ENCODE measurements around the gene RIOK3.
"Not testable (repeated sequence)": the region's sequence is repeated elsewhere in the genome, so short reads cannot be mapped to it uniquely, and the experiment has no call there.

Gene RIOK3

GRCh38 chr18:23499291-23499781 lies 46.2 kb downstream of the RIOK3 start:
- DNase-seq = no peak

GRCh38 chr18:23501626-23502025 lies 48.5 kb downstream of the RIOK3 start:
- DNase-seq = no peak

DNA sequence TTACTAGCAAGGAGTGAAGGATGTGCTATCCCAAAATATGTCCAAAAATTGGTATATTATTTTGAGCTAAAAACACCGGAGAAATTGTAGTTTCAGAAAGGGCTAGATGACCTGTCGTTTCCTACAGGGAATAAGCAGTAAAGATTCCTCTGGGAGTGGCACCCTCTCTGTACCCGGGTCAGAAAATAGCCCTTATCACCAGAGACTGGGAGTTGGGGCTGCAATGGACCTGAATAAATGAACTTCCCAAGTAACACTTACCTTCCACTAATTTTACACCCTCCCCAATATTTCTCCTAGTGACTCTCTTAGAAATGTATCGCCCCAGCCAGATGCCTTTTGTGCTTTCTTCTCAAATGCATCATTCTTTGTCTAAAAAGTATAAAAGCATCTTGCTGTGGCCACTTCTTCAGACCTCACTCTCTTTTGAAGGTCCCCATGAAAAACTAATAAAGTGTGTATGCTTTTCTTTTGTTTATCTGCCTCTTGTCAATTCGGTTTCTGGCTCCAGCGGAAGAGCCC lies 49.5 kb downstream of the RIOK3 start:
- peak; percentile 18 for DNase-seq

DNA sequence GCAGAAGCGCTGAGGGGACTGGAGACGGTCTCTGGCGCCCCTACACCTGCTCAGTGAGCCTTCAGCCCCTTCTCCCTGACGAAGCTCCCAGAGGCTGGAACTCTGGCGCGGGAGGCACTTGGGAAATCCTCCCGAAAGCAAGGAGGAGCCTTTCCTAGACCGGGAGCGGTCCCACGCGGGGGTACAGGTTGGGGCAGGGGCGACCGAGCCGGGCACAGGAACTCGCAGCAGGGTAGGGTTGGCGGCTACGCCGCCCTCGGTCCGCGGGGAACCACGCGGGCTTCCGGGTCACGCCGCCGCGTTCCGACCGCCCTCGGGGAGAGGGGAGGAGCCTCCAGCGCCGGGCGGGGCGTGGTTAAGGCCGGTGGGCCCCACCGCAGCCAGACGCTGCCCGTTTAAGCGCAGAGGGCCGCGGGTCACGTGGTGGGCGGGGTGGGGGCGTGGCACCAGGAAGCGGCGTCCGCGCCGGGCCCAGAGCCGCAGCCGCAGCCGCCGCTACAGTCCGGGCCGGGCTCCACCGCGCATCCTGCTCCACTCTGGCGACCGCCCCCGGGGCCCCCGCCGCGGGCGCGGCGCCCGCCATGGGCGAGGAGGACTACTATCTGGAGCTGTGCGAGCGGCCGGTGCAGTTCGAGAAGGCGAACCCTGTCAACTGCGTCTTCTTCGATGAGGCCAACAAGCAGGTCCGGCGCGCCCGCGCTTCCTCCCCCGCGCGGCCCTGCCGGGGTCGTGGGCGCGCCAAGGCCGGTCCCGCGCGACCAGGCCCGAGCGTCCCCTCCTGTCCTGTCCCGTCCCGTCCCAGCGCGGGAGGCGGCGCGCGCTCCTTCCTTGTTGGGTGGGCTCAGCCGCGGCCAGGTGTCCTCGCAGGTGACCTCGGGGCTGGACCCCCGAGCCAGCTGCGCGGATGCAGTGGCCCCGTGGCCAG lies 50.2 kb downstream of the RIOK3 start, which contains the start of gene RMC1:
TSS of gene RMC1 (plus strand) at position 474 of the 925 bp plus-strand sequence. CDS start at position 582, 108 bp downstream.
- peak; percentile 97 for DNase-seq

DNA sequence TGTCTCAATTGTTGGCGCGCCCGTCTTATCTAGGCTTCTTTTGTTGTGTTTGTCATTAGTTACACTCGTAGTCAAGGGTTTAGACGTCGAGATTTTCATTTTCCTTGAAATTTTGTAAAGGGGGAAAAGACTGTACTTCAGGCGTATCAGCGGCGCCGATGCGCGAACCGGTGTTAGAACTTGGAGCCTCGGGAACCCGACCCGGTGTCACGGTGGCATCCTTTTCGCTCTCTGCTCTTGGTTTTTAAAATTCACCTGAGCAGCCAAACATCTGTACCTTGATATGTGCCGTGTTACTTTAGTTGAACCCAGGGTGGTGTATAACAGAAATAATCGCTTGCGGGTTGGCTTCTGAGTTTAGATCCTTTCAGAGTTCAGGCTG lies 50.9 kb downstream of the RIOK3 start:
- peak; percentile 3 for DNase-seq

DNA sequence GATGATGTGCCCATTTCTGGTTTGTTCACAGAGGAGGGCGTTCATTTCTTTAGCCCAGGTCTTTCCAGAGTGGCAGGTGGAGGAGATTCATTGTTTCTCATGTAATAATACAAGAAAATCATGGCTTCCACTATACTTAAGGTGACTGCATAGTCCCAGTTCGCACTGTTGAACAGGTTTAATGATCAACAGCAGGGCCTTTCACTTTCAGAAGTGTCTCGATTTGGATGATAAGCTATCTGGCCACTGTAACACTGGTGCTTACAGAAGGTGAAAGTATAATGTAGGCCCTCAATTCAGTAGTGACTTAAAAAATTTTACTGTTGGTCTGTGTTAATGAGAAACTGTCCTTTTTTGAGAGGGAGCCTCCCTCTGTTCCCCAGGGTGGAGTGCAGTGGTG lies 51.6 kb downstream of the RIOK3 start:
- DNase-seq = no peak

DNA sequence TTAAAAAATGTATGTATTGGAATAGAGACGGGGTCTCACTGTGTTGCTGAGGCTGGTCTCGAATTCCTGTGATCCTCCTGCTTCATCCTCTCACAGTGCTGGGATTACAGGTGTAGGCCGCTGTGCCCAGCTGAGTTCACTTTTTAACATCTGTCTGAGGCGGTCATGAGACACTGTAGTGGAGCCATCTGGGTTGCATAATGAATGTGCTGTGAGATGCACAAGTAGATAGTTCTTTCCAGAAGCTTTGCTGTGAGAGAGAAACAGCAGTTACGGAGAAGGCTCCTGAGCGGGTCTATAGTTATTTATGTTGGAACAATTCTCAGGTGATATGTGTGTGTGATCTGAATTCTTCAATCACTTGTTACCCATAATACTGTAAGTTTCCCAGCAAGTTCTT lies 53.3 kb downstream of the RIOK3 start:
- no peak for DNase-seq

- not testable (repeated sequence) for DNase-seq
Observed at GRCh38 chr18:23510923-23511322, 57.8 kb downstream of the RIOK3 start.

GRCh38 chr18:23512216-23512615 lies 59.1 kb downstream of the RIOK3 start:
- not testable (repeated sequence) for DNase-seq

GRCh38 chr18:23512641-23513040 lies 59.6 kb downstream of the RIOK3 start:
- DNase-seq = no peak

DNA sequence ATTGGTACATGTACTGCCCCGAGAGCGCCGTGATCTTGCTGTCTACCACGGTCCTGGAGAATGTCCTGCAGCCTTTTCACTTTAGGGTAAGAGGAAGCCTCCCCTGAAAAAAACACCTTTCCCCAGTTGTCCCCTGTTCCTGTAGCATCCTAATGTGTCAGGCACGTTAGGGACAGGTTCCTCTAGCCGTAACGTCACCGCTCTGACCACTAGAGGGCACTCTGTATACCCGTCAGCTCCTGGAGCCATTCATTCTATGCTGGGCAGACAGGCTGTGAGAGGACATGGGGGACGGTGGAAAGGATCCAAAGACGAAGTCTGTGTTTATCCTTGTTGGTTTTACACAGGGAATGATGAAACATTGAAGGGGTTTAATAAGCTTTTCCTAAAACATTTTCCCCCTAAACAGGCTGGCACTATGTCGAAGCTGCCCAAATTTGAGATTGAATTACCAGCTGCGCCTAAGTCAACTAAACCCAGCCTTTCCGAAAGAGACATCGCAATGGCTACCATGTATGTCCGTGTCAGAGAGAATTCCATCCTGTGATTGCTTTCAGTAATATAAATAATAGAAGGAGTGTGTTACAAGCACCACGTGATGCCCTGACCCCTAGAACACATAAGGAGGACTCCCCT lies 62.9 kb downstream of the RIOK3 start:
- DNase-seq = peak; percentile 78

DNA sequence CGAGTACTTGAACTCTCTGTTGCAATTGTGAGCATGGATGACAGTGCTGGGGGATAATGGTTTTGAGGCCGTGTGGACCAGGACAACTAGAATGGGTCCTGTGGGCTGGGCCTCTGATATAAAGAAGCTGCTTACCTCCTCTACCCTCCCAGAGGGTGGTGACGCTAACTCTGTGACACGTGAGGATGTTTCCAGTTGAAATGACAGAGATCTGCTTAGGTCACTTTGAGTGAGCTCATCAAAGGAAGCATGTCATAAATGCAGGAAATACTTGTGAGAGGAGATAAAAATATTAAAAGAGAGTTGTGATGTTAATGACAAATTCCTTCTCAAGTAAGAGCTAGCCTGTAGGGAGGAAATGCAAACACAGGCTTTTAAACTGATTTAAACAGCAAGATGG lies 66.6 kb downstream of the RIOK3 start:
- no peak for DNase-seq

DNA sequence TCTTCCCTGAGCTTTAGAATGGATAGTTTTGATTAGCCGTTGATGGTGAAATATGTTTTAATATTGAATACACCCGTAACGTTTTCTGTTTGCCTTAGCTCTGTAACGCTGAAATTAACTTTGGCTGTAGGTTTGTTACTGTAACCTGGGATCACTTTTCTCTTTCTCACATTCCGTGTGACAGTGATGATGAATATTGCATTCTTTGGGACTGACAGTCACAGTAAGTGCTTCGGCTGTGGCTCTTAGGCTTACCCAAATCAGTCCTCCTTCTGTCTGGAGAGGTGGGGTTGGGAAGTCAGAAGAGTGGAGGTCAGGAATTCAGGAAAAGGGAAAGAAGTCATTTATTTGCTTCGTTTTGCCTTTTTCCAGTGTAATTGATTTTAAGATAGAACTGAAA lies 68.2 kb downstream of the RIOK3 start:
- DNase-seq = no peak

- DNase-seq = no peak
Observed at GRCh38 chr18:23521907-23522306, 68.8 kb downstream of the RIOK3 start.

GRCh38 chr18:23523429-23524212 lies 70.5 kb downstream of the RIOK3 start:
- no peak for DNase-seq

DNA sequence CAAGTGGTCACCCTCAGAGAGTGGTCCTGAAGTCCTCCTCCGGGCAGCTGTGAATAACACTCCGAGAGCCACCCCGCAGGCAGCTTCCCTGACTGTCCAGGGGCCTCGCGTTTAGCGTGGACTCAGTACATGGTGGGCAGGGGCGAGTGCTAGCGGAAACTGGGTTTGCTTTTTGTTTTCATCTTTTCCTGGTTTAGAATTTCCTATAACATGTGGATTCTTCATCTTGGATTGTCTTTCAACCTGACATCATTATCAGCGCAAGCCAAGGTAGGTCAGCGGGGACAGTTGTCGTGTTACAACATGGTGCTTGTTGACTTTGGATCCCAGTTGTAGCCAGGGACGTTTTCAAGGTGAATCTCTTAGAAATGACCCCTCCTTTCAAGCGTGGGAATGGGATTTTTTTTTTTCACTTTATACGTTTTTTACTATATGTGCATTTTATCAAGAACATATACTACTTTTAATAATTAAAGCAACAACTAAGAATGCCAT lies 71.2 kb downstream of the RIOK3 start:
- DNase-seq = no peak

GRCh38 chr18:23526501-23527063 lies 73.5 kb downstream of the RIOK3 start:
- DNase-seq = no peak

- no peak for DNase-seq
Observed at GRCh38 chr18:23528580-23529472, 75.7 kb downstream of the RIOK3 start.

DNA sequence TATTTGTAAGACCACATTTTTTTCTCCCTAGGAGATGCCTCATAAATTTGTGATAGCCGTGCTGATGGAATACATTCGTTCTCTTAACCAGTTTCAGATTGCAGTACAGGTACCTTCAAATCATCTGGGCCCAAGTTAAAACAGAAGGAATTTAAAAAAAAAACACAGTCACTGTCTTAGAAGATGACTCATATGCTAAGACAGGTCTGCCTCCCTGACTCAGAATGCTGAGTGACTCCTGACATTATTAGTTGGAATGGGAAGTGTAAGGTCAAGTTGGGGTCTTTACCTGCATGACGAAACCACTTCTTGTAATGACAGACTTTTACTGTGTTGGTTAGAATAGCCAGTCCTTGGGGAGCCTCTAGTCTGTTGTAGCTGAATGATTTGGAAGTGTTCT lies 76.5 kb downstream of the RIOK3 start:
- DNase-seq = no peak

DNA sequence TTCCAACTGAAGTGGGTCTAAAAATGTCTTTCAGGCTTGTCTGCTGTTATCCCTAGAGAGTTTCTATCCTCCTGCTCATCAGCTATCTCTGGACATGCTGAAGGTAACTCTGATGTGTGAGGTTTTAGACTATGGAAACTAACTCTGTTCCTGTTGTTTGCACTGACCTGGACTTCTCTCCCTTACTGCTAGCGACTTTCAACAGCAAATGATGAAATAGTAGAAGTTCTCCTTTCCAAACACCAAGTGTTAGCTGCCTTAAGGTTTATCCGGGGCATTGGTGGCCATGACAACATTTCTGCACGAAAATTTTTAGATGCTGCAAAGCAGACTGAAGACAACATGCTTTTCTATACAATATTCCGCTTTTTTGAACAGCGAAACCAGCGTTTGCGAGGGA lies 77.1 kb downstream of the RIOK3 start:
- no peak for DNase-seq

DNA sequence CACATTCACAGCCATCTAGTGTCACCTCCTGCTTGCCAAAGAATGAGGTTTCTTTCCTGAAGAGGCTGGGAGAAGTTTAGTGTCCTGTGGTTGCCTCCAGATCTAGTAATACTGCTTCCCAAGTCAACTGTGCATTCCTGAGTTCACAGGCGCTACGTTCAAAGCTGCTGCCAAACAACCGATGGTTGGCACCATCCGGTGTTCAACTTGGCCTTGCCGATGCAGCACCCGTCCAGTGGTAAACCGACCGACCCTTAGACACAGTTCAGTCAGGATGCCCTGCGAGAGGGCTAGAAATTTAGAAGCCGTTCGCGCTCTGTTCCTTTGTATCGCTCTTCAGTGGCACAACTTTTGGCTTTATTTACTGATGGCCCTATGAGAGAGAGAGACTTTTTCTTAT lies 78.8 kb downstream of the RIOK3 start:
- no peak for DNase-seq
